ENCODE measurements around the gene ENGASE.

Gene ENGASE

DNA sequence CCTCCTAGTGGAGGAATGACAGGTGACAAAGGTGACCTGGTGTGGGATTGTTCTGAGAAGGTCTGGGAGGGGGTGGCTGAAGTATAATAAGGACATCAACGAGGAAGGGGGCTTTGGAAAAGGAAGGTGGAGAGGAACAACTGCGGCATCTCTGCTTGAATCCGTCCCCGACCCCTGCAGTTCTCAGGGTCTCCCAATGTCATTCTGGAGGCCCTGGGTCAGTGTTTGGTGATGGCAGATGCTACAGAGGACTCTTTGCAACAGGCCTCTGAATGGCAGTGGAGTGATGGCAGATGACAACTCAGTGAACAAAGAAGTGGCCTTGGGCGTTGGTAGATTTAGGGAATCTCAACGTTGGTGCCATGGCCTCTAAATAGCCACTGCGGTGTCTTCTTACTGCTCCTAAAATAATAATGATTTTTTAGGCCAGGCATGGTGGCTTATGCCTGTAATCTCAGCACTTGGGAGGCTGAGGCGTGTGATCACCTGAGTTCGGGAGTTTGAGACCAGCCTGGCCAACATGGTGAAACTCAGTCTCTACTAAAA, 1.3 kb downstream of the ENGASE start:
- H3K27me3 Mint-ChIP-seq = no peaks in the 10 kb centered on the region

DNA sequence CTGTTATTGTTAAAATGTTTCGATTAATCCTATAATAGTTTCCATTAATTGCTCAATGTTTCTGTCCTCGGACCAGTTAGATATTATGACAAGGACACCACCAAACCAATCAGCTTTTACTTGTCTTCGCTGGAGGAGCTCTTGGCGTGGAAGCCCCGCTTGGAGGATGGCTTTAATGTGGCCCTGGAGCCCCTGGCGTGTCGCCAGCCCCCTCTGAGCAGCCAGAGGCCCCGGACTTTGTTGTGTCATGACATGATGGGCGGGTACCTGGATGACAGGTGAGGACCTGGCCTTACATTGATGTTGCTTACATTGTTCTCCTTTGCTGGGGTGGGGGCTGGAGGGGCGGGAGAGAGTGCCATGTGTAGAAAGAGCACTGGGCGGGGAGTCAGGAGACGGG, 3.0 kb downstream of the ENGASE start:
- Mint-ChIP-seq H3K9me3 (no peaks in the 10 kb centered on the region), H3K36me3 (ENCODE audit: low read depth) (peaks cover 4% of the 10 kb centered on the region), H3K4me3 (no peak overlapping the region), H3K4me1 (peaks cover 17% of the 10 kb centered on the region), H3K27ac (no peak overlapping the region), H3K27me3 (no peaks in the 10 kb centered on the region)
- DNase-seq (no peak), ATAC-seq (no peak)

More for the DNA sequence above, 1.3 kb downstream of the ENGASE start:
- Mint-ChIP-seq H3K27ac (peak overlapping the region; percentile 83), H3K4me3 (peak overlapping the region; percentile 87), H3K36me3 (ENCODE audit: low read depth) (peaks cover 4% of the 10 kb centered on the region), H3K4me1 (peaks cover 17% of the 10 kb centered on the region), H3K9me3 (no peaks in the 10 kb centered on the region)
- ATAC-seq = no peak
- no peak for DNase-seq

DNA sequence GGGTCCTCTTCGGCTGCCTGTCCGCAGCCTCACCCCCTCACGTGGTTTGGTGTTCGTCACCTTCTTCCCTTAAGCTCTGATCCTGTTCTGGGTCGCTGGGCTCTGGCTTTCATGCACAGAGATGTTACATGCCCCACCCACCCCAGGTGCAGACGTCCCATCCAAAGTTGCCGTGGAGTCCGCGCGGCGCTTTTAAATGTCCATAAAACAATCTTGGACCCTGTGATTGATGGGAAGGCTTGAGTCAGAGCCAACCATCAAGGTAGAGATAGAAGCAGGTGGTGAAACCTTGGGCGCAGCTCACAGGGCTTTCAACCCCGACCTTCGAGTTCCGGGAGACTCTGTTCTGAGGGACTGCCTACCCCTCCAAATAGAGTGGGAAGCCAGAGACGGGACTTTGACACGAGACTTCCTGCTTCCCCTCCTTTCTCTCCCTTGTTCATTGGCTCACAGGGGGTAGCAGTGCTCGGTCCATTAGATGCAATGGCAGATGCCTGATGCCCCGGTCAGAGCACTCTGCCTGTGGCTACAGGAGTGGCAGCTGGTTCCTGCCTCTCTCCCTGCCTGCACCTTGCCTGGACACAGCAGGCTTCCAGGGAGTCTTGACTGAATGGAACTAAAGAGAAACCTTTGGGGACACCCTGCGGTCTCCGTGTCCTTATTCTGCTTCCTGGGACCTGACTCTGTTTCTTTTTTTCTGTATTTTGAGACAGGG, 4.0 kb downstream of the ENGASE start:
- peaks cover 4% of the 10 kb centered on the region for H3K36me3 Mint-ChIP-seq (ENCODE audit: low read depth)
- H3K27me3 Mint-ChIP-seq = no peaks in the 10 kb centered on the region
- peaks cover 17% of the 10 kb centered on the region for H3K4me1 Mint-ChIP-seq
- ATAC-seq (no peak), DNase-seq (no peak)
- no peak overlapping the region for H3K27ac Mint-ChIP-seq
- H3K9me3 Mint-ChIP-seq = no peaks in the 10 kb centered on the region
- no peak overlapping the region for H3K4me3 Mint-ChIP-seq

DNA sequence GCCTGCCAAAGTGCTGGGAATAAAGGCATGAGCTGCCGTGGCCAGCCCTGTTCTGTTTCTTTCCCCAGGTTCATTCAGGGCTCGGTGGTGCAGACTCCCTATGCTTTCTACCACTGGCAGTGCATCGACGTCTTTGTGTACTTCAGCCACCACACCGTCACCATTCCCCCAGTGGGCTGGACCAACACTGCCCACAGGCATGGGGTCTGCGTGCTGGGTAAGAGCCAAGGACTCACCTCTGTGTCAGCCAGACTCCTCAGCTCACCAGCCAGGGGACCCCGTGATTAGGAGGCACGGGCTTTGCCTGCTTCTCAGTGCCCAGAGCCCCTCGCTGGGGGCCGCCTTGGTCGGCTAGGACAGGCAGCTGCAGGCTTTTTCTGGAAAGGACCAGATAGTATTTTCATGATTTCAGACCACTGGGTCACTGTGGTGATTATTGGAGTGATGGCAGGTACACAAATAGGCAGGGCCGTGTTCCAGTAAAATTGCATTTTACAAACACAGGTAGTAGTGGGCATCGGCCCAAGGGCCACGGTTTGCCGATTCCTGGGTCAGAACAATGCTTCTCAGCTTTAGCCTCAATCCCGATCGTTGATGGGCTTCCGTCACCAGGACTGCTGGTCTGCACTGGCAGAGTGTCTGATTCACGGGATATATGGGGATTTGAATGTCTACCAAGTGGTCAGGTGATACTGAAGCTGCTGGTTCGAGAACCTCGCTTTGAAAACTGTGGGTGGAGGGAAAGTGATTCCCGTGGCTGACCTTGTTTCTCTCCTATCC, 5.0 kb downstream of the ENGASE start:
- Mint-ChIP-seq H3K36me3 (ENCODE audit: low read depth) (peaks cover 4% of the 10 kb centered on the region), H3K9me3 (no peaks in the 10 kb centered on the region), H3K27ac (no peak overlapping the region), H3K4me3 (no peak overlapping the region), H3K27me3 (no peaks in the 10 kb centered on the region), H3K4me1 (peaks cover 14% of the 10 kb centered on the region)
- ATAC-seq (no peak), DNase-seq (no peak)

DNA sequence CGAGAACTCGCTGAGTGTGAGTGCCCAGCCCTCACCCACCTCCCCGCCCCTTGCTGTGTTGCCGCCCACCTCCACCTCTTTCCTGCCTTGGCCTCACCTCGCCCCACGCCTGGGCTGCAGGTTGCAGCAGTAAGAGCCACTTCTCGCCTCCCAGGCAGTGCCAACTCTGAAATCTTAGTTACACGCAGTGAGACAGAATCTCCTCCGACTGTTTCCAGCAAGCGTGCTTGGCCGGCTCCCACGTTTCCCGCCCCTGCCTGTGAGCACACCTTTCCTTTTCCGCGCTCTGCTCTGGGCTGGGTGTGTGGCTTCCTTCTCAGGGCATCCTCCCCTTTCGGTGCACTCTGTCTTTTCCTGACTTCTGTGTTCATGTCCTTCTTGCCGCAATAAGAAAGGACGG, 5.7 kb downstream of the ENGASE start:
- ATAC-seq (no peak), DNase-seq (no peak)
- Mint-ChIP-seq H3K9me3 (no peaks in the 10 kb centered on the region), H3K27ac (no peak overlapping the region), H3K4me1 (peaks cover 13% of the 10 kb centered on the region), H3K36me3 (ENCODE audit: low read depth) (peaks cover 4% of the 10 kb centered on the region), H3K27me3 (no peaks in the 10 kb centered on the region), H3K4me3 (no peak overlapping the region)

DNA sequence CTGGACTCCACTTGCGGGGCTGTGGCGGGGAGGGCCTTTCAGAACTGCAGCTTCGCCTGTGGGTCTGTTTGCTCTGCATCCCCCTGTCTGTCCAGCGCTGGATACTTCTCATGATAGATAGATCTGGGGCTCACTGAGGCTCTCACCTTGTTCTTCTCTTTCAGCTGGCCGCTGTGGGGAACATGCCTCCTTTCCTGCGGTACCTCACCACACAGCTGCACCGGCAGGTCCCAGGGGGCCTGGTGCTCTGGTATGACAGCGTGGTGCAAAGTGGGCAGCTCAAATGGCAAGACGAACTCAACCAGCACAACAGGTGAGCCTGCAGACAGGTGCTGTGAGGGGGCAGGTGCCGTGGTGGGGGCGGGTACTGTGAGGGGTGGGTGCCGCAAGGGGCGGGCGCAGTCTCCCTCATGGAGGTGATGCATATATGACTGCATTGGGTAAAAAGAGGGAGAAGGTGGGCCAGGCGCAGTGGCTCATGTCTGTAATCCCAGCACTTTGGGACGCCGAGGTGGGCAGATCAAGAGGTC, 6.2 kb downstream of the ENGASE start:
- Mint-ChIP-seq H3K4me3 (no peak overlapping the region), H3K27me3 (no peaks in the 10 kb centered on the region), H3K4me1 (peaks cover 8% of the 10 kb centered on the region), H3K27ac (no peak overlapping the region), H3K9me3 (no peaks in the 10 kb centered on the region), H3K36me3 (ENCODE audit: low read depth) (peaks cover 4% of the 10 kb centered on the region)
- no peak for ATAC-seq
- DNase-seq = no peak

DNA sequence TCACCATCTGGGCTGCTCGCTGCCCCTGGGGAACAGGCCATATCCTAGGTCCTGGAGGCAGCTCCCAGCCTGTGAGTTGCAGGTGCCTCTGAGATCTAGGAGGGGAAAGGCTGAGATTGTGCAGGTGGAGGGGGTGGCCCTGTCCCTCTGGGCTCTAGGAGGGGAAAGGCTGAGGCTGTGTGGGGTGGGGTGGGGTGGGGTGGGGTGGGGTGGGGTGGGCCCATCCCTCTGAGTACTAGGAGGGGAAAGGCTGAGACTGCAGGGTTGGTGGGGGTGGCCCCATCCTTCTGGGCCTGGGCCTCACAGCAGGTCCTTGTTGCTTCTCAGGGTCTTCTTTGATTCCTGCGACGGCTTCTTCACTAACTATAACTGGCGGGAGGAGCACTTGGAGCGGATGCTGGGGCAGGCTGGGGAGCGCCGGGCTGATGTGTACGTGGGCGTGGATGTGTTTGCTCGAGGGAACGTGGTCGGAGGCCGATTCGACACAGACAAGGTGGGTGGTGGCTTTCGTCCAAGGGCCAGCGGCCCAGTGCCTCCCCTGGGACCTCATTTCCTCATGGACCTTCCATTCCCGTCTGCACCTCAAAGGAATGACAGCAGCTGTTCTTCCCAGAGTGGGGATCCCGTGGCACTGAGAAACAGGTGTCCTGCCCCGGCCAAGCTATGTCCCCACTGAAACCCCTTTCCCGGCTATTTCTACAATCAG, 7.1 kb downstream of the ENGASE start:
- Mint-ChIP-seq H3K36me3 (ENCODE audit: low read depth) (peaks cover 4% of the 10 kb centered on the region), H3K4me3 (no peak overlapping the region), H3K4me1 (no peaks in the 10 kb centered on the region), H3K27me3 (no peaks in the 10 kb centered on the region), H3K27ac (peak overlapping the region; percentile 62), H3K9me3 (no peaks in the 10 kb centered on the region)
- DNase-seq (no peak), ATAC-seq (no peak)

DNA sequence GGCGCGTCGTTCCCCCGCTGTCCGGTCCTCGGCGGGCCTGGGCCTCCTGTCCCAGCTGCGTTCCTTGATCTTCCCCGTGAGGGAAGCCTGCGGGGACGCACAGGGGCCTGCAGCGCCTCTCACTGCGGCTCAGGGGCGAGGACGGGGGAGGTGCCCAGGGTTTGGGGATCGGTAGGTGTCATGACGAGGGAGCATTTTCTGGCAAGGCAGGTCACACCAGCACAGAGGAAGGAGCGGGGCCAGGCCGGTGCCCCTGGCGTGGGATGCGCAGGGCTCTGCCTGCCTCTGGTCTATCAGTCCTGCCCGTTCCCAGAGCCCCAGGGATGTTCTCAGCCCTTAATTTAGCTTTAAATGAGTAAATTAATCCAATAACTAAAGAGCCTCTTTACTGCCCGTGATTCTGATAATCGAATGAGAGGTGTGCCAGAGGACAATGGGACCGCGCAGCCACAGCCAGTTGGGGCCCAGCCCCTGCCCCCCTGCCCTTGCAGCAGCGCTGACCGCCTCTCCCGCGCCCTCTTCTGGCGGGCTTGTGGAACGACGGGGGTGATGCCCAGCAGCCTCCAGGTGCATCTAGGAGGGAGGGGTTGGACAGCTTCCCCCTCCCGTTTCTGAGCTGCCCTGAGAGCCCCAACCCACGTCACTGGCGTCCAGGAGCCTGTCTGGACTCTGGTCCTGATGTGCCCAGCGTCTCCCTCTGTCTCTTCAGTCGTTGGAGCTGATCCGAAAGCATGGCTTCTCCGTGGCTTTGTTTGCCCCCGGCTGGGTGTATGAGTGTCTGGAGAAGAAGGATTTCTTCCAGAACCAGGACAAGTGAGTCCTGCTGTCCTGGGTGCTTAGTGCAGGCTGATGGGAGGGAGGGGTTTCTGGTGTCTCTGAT, 7.9 kb downstream of the ENGASE start:
- no peak overlapping the region for H3K27ac Mint-ChIP-seq
- H3K4me3 Mint-ChIP-seq = no peak overlapping the region
- peaks cover 4% of the 10 kb centered on the region for H3K36me3 Mint-ChIP-seq (ENCODE audit: low read depth)
- H3K27me3 Mint-ChIP-seq = no peaks in the 10 kb centered on the region
- no peaks in the 10 kb centered on the region for H3K9me3 Mint-ChIP-seq
- ATAC-seq (no peak), DNase-seq (peak; percentile 67)
- H3K4me1 Mint-ChIP-seq = no peaks in the 10 kb centered on the region

DNA sequence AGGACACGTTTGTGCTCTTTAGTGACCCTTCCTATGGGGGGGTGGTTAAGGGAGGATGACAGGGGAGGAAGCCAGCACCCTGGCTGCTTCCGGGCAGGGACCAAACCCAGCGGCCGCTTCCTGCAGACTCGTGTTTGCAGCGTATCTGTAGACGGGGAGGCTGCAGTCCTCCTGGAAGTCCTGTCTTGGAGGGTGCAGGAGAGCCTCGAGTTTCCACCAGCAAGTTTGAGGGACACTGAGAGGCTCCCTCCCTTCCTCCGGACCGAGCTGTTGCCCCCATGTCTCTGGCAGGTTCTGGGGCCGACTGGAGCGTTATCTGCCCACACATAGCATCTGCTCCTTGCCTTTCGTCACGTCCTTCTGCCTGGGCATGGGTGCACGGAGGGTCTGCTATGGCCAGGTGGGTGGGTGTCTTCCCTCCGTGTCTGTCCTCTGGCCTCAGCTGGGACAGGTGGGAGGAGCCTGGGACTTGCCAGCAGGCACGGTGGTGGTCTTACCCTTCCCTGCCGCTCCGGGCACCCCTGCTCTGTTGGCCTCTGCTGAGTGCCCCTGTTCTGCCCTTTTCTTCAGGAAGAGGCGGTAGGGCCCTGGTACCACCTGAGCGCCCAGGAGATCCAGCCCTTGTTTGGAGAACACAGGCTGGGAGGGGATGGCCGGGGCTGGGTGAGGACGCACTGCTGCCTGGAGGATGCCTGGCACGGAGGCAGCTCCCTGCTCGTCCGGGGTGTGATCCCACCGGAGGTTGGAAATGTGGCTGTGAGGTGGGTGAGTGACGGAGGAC, 8.8 kb downstream of the ENGASE start:
- Mint-ChIP-seq H3K9me3 (no peaks in the 10 kb centered on the region), H3K27ac (no peak overlapping the region), H3K27me3 (no peaks in the 10 kb centered on the region), H3K36me3 (ENCODE audit: low read depth) (peaks cover 4% of the 10 kb centered on the region), H3K4me3 (no peak overlapping the region), H3K4me1 (no peaks in the 10 kb centered on the region)
- ATAC-seq = no peak
- DNase-seq = no peak

DNA sequence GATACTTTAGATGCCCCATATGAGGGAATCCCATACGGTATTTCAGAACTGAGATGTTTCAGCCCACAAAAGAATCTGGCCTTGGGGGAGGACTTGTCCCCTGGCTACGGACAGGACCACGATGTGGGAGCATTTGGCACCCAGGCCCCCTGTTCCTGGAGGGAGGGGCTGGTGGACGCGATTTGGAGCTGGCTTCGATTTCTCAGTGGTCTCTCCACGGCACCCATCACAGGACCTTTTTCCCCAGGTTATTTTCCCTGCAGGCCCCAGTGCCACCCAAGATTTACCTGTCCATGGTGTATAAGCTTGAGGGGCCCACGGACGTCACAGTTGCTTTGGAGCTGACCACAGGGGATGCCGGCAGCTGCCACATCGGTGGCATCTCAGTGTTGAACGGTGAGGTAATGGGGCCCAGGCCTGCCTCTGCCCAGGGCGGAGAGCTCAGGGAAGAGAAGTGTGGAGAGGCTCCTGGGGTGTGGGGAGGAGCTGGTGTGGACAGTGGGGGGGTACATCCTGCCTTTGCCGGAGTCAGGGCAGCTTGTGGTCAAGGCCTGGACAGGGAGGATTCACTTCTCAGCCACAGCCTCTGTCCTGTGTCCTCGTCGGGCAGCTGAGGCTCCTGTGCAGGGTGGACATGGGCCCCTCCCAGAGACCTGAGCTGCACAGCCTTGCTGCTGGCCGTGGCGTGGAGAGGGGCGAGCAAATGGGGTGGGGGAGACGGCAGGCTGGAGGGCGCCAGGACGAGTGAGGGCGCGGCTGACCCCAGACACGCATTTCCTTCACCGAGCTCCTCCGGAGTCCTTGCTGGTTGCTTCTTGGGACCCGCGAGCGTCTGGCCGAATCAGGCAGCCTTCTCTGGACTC, 9.9 kb downstream of the ENGASE start:
- no peaks in the 10 kb centered on the region for H3K27me3 Mint-ChIP-seq

DNA sequence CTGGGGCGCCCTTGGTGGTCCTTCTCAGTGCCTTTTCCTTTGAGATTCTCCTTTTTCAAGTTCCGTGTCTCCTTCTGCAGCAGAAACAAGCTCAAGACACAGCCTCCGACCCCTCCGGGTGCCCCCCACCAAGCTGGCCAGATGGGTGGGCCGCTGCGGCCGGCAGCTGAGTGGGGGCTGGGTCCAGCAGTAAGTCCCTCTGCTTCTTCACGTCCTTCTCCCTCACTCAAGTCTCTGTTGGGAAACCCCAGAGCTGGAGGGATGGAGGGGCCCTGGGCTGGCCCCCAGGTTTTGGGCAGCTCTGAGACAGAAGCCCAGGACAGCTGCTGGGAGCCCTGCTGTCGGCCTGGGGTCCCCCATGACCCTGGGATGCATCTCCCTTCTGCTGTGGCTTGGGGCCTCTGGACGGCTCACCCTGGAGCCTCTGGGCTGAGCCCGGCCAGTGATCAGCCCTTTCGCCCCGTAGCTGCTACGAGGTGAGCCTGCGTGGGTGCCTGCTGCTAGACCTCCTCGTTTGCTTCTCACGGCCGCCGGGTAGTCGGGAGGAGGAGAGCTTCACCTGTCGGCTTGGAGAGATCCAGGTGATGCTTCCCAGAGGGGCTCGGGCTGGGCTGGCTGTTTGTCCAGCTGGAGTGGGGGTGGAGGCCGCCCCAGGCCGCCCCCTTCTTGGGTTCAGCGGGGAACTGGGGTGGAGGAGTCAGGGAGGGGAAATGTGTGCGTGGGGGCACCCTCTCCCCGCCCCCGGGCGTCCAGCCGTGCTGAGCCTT, 10.7 kb downstream of the ENGASE start:
- Mint-ChIP-seq H3K27ac (no peak overlapping the region), H3K36me3 (ENCODE audit: low read depth) (peaks cover 1% of the 10 kb centered on the region), H3K9me3 (no peaks in the 10 kb centered on the region), H3K4me1 (no peaks in the 10 kb centered on the region), H3K4me3 (no peak overlapping the region), H3K27me3 (no peaks in the 10 kb centered on the region)
- ATAC-seq = no peak
- DNase-seq = no peak

More for the DNA sequence above, 9.9 kb downstream of the ENGASE start:
- Mint-ChIP-seq H3K27ac (no peak overlapping the region), H3K4me1 (no peaks in the 10 kb centered on the region), H3K4me3 (no peak overlapping the region), H3K36me3 (ENCODE audit: low read depth) (peaks cover 1% of the 10 kb centered on the region), H3K9me3 (no peaks in the 10 kb centered on the region)
- DNase-seq = no peak
- ATAC-seq = no peak

DNA sequence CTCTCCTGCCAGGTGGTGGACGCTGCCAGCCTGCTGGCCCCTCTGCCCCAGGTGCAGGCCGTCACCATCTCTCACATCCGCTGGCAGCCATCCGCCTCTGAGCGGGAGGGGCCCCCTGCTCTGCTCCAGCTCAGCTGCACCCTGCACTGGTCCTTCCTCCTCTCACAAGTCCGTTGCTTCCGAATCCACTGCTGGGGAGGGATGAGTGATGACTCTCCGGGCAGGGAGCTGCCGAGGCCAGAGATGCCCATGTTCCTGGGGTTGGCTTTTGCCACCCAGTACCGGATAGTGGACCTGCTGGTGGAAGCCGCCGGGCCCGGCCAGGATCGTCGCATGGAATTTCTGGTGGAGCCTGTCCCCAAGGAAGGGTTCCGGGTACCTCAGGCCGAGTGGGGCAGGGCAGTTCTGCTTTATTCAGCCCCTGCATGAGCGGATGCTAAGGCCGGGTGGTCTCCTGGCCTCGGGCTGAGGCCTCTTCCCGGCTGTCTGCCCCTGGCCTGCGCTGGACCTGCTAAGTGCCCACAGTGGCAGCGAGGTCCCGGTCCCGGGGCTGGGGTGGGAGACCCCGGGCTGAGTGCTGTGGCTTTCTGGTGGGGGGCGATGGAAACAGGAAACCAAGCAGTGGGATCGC, 11.4 kb downstream of the ENGASE start:
- H3K27me3 Mint-ChIP-seq = no peaks in the 10 kb centered on the region
- ATAC-seq = no peak
- DNase-seq = no peak
- H3K36me3 Mint-ChIP-seq (ENCODE audit: low read depth) = no peaks in the 10 kb centered on the region
- no peaks in the 10 kb centered on the region for H3K9me3 Mint-ChIP-seq
- no peak overlapping the region for H3K27ac Mint-ChIP-seq
- no peaks in the 10 kb centered on the region for H3K4me1 Mint-ChIP-seq
- no peak overlapping the region for H3K4me3 Mint-ChIP-seq

Measured in activated naive CD8-positive, alpha-beta T cell treated with anti-CD3 and anti-CD28 coated beads, Interleukin-2, amount 50 U/mL, for 24 hours (primary cell).